Omental fat pad (tissue), 4 donors: ENCODE data around the gene RASL10A. TPM values are rescaled to one million over a fixed set of nuclear protein-coding genes. Genes with fewer than 3 reads are reported as not detected.

Experiments used
- ATAC-seq: fragments of 150-250 bp; one replicate; pipeline ENCODE4 v1.9.1; 2016; ENCODE audit warnings: mild to moderate bottlenecking, moderate library complexity; ENCODE audit not compliant: low FRiP score
- DNase-seq: peaks from one replicate; pipeline ENCODE4 v3.0.0-alpha.2; 2019; ENCODE audit warnings: low spot score
- total RNA-seq, 4 donors: library from RNA; depleted of rRNA; stranded (reverse); fragments of >200 nt; gene quantifications; one replicate each; pipeline ENCODE4 v1.1.0, GENCODE V29; 2016
- TF ChIP-seq, protein P1 (sequence below), 3 donors: fragments of 450-650 bp; IDR thresholded peaks; one replicate each; pipeline ENCODE4 v1.5.1; 2016 to 2017; ENCODE audit warnings: antibody characterized with exemption in 3 of 3, mild to moderate bottlenecking in 3 of 3, moderate library complexity in 2 of 3

The RASL10A gene
- total RNA-seq, 4 donors from 2014 or later, result 0.56 to 2.6 (median 1.5) TPM; not detected in 1

DNA sequence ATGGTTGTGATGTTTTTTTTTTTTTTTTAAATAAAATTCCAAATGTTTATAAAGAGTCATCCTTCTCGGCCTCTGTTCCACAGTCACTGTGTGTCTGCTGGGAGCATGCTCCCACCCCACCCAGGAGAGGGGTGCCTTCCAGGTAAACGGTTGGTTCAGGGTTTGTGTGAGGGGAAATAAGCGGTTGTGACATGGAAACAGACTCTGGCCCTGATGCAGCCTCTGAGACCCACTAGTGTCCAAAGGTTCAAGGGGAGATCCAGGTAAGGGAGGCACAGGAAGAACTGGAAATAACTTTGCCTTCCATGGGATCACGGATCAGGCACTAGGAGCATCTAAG lies 15.1 kb downstream of the RASL10A start:
- DNase-seq (no peak), ATAC-seq (no peak)
- TF ChIP-seq, protein P1, sequence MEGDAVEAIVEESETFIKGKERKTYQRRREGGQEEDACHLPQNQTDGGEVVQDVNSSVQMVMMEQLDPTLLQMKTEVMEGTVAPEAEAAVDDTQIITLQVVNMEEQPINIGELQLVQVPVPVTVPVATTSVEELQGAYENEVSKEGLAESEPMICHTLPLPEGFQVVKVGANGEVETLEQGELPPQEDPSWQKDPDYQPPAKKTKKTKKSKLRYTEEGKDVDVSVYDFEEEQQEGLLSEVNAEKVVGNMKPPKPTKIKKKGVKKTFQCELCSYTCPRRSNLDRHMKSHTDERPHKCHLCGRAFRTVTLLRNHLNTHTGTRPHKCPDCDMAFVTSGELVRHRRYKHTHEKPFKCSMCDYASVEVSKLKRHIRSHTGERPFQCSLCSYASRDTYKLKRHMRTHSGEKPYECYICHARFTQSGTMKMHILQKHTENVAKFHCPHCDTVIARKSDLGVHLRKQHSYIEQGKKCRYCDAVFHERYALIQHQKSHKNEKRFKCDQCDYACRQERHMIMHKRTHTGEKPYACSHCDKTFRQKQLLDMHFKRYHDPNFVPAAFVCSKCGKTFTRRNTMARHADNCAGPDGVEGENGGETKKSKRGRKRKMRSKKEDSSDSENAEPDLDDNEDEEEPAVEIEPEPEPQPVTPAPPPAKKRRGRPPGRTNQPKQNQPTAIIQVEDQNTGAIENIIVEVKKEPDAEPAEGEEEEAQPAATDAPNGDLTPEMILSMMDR (IDR thresholded peaks at IDR 0.05), result no peak

GRCh38 chr22:29299136-29299900 lies 16.2 kb downstream of the RASL10A start:
- DNase-seq (no peak), ATAC-seq (no peak)
- TF ChIP-seq, protein P1 (IDR thresholded peaks at IDR 0.05), result no peak

DNA sequence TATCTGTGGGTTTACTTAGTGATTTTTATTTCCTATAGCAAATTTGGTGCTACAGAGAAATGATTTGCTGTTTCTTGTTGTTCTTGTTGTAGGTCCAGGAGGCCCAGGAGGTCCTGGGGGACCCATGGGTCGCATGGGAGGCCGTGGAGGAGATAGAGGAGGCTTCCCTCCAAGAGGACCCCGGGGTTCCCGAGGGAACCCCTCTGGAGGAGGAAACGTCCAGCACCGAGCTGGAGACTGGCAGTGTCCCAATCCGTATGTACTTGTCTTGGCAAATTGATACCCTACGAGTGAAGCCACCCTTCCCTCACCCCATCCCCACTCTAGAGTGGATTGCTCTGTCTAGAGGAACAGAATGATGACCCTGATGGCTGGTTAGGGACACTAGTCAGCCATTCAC lies 16.9 kb downstream of the RASL10A start:
- no peak for DNase-seq
- ATAC-seq, result no peak
- TF ChIP-seq, protein P1 (IDR thresholded peaks at IDR 0.05), result no peak

GRCh38 chr22:29292379-29292778 lies 23.1 kb downstream of the RASL10A start:
- ATAC-seq (no peak), DNase-seq (no peak)
- TF ChIP-seq, protein P1 (IDR thresholded peaks at IDR 0.05), result no peak

DNA sequence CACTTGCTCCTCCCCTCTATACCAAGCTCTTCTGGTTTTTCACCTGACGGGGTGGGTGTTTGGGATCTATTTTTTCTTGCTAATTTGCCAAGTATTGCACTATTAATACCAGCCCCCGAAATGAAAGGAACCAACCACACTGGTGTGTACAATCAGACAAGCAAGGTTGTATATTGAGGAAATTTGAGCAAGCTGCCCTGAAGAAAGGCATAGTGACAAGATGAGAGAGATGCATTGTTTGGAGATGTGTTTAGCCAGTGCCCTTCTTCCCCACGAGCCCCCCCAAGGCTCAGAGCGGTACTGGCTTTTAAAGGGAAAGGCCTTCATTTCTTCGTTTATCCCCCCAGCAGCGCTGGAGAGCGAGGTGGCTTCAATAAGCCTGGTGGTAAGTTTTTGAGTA lies 24.3 kb downstream of the RASL10A start:
- no peak for DNase-seq
- no peak for ATAC-seq
- TF ChIP-seq, protein P1 (IDR thresholded peaks at IDR 0.05), result no peak

GRCh38 chr22:29290061-29290460 lies 25.4 kb downstream of the RASL10A start:
- ATAC-seq (no peak), DNase-seq (no peak)
- TF ChIP-seq, protein P1 (IDR thresholded peaks at IDR 0.05), result no peak

DNA sequence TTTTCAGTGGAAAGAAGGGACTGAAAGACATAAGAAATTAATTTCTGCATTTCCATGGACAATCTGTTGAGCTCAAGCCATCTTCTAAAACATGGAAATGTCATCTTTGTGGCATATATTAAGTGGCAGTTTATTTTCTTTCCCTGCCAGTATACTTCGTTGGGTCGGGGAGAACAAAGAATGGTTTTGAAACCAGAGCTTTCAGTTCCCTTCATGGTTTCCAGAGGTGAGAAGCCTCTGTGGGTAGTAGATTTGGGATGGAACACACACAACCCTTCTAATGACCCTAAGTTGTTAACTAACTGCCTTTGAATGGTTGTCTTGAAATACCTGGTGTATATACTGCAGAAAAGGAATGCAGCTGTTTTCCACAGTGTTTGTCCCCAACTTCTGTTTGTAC lies 26.7 kb downstream of the RASL10A start:
- TF ChIP-seq, protein P1 (IDR thresholded peaks at IDR 0.05), result no peak
- ATAC-seq (no peak), DNase-seq (no peak)
